Chondrocyte (in vitro differentiated cells): ENCODE measurements around the gene HOXC6. TPM values are rescaled to one million over a fixed set of nuclear protein-coding genes. Genes with fewer than 3 reads are reported as not detected.

Experiments used
- DNase-seq: peaks from one replicate; pipeline ENCODE4 v3.0.0; 2021; ENCODE audit warnings: mixed read lengths, low spot score
- H3K27ac Mint-ChIP-seq: one replicate; pipeline ENCODE4 v1.8.0; 2021; ENCODE audit warnings: mild to moderate bottlenecking, moderate library complexity, mixed read lengths; ENCODE audit not compliant: unreplicated experiment
- H3K27me3 Mint-ChIP-seq: 2 replicates; pipeline ENCODE4 v1.8.0; 2021; ENCODE audit warnings: low read depth, mixed read lengths
- H3K36me3 Mint-ChIP-seq: 2 replicates; pipeline ENCODE4 v1.8.0; 2021; ENCODE audit warnings: low read depth, mixed read lengths
- H3K4me1 Mint-ChIP-seq: 2 replicates; pipeline ENCODE4 v1.8.0; 2021; ENCODE audit warnings: low read depth, mild to moderate bottlenecking, mixed read lengths
- H3K4me3 Mint-ChIP-seq: one replicate; pipeline ENCODE4 v1.8.0; 2021; ENCODE audit warnings: mild to moderate bottlenecking, moderate library complexity, mixed read lengths; ENCODE audit not compliant: unreplicated experiment
- H3K9me3 Mint-ChIP-seq: 2 replicates; pipeline ENCODE4 v1.8.0; 2021; ENCODE audit warnings: low read depth, mixed read lengths
- total RNA-seq: library from RNA; stranded (reverse); gene quantifications from 3 replicates; pipeline ENCODE4 v1.2.1, GENCODE V29; 2021
- TF ChIP-seq, protein P1 (sequence below): fragments of 200-600 bp; sonication (generic); IDR thresholded peaks from 2 replicates; pipeline ENCODE4 v1.5.0; 2021; ENCODE audit warnings: antibody characterized with exemption, mild to moderate bottlenecking, moderate library complexity

The HOXC6 gene
- total RNA-seq, 1 donor from 2014 or later = not detected

DNA sequence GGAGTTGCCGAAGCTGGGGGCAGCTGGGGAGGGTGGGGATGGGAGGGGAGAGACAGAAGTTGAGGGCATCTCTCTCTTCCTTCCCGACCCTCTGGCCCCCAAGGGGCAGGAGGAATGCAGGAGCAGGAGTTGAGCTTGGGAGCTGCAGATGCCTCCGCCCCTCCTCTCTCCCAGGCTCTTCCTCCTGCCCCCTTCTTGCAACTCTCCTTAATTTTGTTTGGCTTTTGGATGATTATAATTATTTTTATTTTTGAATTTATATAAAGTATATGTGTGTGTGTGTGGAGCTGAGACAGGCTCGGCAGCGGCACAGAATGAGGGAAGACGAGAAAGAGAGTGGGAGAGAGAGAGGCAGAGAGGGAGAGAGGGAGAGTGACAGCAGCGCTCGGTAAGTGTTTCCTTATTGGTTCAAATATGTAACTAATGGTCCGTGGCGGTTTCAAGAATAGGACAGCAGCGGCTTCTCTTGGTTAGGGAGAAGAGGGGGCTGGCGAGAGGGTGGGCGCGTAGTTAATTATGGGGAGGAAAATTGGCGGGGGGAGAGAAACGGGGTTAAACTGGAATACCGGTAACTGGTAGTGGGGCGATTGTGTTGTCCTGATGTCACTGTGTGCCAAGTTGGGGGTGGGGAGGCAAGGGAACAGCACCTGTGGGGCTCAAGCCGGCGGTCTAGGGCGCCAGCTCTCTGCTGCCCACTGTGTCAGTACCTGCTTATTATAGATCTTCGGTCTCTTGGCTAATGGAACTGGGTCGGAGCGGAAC lies 11.0 kb upstream of the HOXC6 start:
- TF ChIP-seq, protein P1, sequence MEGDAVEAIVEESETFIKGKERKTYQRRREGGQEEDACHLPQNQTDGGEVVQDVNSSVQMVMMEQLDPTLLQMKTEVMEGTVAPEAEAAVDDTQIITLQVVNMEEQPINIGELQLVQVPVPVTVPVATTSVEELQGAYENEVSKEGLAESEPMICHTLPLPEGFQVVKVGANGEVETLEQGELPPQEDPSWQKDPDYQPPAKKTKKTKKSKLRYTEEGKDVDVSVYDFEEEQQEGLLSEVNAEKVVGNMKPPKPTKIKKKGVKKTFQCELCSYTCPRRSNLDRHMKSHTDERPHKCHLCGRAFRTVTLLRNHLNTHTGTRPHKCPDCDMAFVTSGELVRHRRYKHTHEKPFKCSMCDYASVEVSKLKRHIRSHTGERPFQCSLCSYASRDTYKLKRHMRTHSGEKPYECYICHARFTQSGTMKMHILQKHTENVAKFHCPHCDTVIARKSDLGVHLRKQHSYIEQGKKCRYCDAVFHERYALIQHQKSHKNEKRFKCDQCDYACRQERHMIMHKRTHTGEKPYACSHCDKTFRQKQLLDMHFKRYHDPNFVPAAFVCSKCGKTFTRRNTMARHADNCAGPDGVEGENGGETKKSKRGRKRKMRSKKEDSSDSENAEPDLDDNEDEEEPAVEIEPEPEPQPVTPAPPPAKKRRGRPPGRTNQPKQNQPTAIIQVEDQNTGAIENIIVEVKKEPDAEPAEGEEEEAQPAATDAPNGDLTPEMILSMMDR = peak; percentile 22
- Mint-ChIP-seq H3K9me3 (no peaks in the 10 kb centered on the region), H3K36me3 (no peaks in the 10 kb centered on the region), H3K4me3 (peak overlapping the region; percentile 74), H3K4me1 (peaks cover 17% of the 10 kb centered on the region), H3K27me3 (peaks cover 79% of the 10 kb centered on the region), H3K27ac (no peak overlapping the region)
- no peak for DNase-seq

DNA sequence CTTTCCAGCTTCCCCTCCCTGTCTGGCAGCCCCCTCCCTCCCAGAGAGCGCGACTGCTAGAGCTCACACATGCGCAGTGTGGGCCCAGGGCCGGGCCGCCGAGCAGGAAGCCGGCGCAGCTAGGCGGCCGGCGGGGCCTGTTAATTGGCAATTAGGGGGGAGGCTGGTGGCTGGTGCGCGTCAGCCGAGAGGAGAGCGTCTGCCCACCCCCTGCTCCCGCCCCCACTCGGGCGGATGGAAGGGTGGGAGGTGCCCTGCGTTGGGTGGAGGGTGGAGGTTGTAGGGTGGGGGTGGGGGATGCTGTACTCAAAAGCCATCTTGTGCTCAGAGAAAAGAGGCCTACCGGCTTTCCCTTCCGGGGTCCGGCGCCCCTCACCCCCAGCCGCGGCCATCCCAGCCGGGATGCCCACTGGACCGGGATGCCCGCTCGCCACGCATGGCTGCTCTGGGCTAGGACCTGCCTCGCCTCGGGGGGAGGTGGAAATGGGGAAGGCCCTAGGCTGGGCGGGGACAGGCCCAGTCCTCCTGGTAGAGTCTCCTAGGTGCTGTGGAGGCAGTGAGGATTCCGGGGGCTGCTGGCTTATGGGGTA lies 10.3 kb upstream of the HOXC6 start:
- peaks cover 17% of the 10 kb centered on the region for H3K4me1 Mint-ChIP-seq
- H3K27ac Mint-ChIP-seq = no peak overlapping the region
- no peaks in the 10 kb centered on the region for H3K36me3 Mint-ChIP-seq
- DNase-seq = no peak
- TF ChIP-seq, protein P1 = no peak
- peaks cover 79% of the 10 kb centered on the region for H3K27me3 Mint-ChIP-seq
- no peaks in the 10 kb centered on the region for H3K9me3 Mint-ChIP-seq
- H3K4me3 Mint-ChIP-seq = peak overlapping the region; percentile 74

DNA sequence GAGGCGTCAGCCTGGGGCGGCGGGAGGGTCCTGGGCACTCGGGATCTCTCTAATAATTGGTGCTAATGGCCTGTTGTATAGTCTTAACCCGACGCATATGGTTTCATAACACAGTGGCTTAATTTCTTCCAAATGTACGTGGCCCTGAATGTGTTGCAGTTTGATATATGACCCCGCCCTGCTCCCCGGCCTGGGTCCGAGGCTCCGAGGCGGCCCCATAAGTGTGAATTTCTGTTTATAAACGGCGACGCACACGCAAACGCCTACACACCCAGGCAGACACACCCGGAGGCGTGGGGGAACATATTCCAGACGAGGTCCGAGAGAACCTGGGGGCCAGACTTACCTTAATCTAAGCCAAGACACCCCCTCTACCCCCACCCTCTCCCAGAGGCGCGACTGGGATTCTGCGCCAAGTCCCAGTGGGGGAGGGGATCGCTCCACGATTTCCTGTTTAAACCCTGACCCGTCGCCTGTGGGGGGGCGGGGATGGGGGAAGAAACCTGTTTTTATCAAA lies 9.7 kb upstream of the HOXC6 start:
- Mint-ChIP-seq H3K36me3 (no peaks in the 10 kb centered on the region), H3K27me3 (peaks cover 79% of the 10 kb centered on the region), H3K9me3 (no peaks in the 10 kb centered on the region), H3K4me3 (peak overlapping the region; percentile 74), H3K4me1 (peaks cover 17% of the 10 kb centered on the region), H3K27ac (no peak overlapping the region)
- no peak for DNase-seq
- TF ChIP-seq, protein P1 = no peak

DNA sequence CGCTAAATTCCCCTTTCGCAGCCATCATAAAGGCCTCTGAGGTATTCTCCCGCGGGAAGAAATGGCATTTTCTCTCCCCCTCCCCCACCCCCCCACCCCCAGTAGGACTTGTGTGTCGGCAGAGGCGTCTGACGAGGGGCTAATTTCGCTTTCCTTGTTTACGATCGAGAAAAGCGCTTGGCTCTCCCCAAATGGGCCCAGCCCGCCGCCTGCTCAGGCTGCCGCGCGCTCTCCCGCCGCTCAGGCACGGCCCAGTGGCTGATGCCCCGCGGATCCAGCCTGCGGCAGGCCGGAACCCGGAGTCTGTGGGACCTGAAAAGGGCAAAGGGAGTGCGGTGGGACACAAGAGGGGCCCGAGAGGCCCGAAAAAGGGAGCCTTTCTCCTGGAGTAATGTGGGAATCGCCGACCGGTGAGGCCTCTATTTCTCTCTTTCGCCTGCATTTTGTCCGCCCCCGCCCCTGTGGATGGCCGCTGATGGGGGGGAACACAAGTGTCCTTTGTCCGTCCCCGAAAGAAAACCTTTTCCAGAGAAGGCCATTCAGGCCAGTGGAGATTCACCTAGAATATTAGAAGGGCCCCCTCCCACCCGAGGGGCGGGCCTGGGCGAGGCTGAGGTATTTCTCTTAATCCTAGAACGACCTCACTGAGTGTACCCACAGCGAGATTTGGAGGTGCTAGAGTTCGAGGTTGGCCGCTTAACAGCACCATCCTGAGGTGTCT lies 9.0 kb upstream of the HOXC6 start:
- Mint-ChIP-seq H3K4me3 (no peak overlapping the region), H3K36me3 (no peaks in the 10 kb centered on the region), H3K4me1 (peaks cover 17% of the 10 kb centered on the region), H3K9me3 (no peaks in the 10 kb centered on the region), H3K27me3 (peaks cover 81% of the 10 kb centered on the region), H3K27ac (no peak overlapping the region)
- DNase-seq = no peak
- TF ChIP-seq, protein P1 = no peak

DNA sequence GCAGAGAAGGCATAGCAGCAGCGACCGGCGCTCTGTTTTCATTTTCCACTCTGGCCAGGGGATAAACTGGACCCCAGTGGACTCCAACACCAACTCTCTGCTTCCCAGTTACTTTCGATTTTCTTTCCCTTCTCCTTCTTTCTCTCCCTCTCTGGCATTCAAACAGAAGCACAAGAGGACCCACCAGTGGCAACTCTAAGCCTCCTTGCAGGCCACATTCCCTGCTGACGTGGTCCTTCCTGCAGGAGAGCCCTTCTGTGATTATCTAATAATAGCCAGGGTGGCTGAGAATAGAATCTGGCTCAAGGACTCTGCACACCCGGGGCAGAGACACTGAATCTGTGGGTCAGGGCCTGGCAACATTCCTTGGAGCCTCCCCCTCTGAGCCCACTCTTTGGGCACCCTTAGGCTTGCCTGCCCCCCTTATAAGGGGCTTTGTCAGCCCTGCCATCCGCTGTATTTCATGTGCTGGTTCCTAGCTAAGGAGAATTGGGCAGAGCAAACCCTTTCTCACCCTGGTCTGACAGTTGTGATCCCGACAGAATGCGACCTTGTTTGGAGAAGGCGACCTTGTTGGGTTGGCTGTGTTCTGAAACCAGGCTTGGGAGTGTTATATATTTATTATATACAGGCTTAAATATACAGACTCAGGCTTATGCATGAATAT lies 8.2 kb upstream of the HOXC6 start:
- H3K4me3 Mint-ChIP-seq = peak overlapping the region; percentile 34
- H3K36me3 Mint-ChIP-seq = no peaks in the 10 kb centered on the region
- TF ChIP-seq, protein P1 = no peak
- H3K27ac Mint-ChIP-seq = no peak overlapping the region
- H3K9me3 Mint-ChIP-seq = no peaks in the 10 kb centered on the region
- peaks cover 79% of the 10 kb centered on the region for H3K27me3 Mint-ChIP-seq
- H3K4me1 Mint-ChIP-seq = peaks cover 17% of the 10 kb centered on the region
- DNase-seq = no peak
